Occipital lobe (tissue), 2 donors: ENCODE measurements around the gene TACC2. TPM values are rescaled to one million over a fixed set of nuclear protein-coding genes. Genes with fewer than 3 reads are reported as not detected.
"Not testable (repeated sequence)": the region's sequence is repeated elsewhere in the genome, so short reads cannot be mapped to it uniquely, and the experiment has no call there.

Source experiments
- DNase-seq: peaks from one replicate; lab custom pipeline; 2025; lab: John Stamatoyannopoulos, UW
- total RNA-seq: library from RNA; depleted of rRNA; stranded (reverse); fragments of >200 nt; gene quantifications from one replicate; pipeline ENCODE4 v1.2.3, GENCODE V29; 2014

Gene TACC2
- total RNA-seq, 1 donor from 2014 or later = 16.1 TPM

GRCh38 chr10:122022276-122022675 is 33.3 kb downstream of the TACC2 start:
- DNase-seq = no peak

DNA sequence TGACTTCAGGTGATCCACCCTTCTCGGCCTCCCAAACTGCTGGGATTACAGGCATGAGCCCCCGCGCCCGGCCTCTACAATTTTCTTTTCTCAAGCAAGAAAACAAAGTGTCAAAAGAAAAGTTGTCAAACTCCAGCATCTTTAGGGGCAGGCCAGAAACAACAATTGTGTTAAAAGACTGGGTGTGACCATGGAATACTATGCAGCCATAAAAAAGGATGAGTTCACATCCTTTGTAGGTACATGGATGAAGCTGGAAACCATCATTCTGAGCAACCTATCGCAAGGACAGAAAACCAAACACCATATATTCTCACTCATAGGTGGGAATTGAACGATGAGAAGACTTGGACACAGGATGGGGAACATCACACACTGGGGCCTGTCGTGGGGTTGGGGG is 34.3 kb downstream of the TACC2 start:
- not testable (repeated sequence) for DNase-seq

- no peak for DNase-seq
Observed at GRCh38 chr10:122029499-122030199, 40.7 kb downstream of the TACC2 start.

GRCh38 chr10:122030200-122030552 is 41.2 kb downstream of the TACC2 start:
- no peak for DNase-seq

- no peak for DNase-seq
Observed at GRCh38 chr10:122033224-122033926, 44.4 kb downstream of the TACC2 start.

DNA sequence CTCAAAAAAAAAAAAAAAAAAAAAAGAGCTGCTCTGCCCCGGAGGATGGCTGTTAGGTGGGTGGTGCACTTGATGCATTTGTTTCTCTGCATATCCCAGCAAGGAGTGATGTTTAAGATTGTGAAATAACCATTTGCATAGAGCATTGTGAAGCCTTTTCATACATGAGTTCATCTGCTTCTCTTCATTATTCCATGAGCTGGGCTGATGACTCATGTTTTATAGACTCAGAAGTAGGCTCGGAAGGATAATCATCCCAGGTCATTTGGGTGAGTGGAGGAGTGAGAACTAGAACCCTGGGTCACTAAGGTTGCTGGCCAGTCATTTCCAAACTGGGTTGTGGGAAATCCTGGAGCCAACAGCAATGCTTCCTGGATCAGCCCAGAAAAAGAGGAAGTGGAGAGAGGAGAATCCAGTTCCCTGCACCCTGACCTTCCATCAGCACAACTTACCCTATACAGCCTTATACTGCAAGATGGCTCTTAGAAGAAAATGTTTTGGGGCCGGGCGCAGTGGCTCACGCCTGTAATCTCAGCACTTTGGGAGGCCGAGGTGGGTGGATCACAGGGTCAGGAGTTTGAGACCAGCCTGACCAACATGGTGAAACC is 45.3 kb downstream of the TACC2 start:
- DNase-seq = no peak

- no peak for DNase-seq
Observed at GRCh38 chr10:122040786-122041185, 51.8 kb downstream of the TACC2 start.

DNA sequence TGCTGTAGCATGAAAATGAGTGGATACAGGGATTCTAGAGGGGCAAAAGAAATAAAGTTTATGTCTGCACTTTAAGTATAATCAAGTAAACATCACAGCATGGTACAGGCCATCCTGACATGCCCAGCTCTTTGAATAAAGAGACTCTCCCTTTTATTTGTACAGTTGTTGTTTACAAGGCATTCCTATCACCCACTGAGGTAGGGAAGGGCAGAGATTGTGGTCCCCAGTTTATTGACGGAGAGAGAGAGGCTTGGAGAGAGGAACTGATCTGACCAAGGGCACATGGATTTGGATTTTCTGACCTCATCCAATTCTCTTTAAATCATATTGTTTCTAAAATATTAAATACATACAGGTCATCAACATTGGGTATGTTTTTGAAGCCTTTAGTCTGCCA is 53.9 kb downstream of the TACC2 start:
- no peak for DNase-seq

GRCh38 chr10:122044045-122044661 is 55.2 kb downstream of the TACC2 start:
- no peak for DNase-seq

- DNase-seq = no peak
Observed at GRCh38 chr10:122044713-122045112, 55.8 kb downstream of the TACC2 start.

DNA sequence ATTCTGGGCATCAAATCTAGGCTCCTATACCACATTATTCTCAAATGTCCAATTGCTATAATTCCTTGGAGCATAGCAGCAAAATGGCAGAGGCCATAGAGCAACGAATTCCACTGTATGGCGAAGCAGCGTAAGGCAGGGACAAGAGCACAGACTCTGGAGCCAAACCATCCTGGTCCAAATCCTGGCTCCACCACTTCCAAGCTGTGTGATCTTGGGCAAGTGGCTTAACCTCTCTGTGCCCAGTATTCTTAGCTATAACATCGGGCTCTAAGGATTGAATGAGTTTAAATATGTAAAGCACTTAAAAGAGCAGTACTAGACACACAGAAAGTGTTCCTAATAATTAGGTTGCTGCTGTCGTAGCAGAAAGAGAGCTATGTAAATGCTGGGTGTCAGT is 56.2 kb downstream of the TACC2 start:
- no peak for DNase-seq

GRCh38 chr10:122047560-122047959 is 58.6 kb downstream of the TACC2 start:
- no peak for DNase-seq

DNA sequence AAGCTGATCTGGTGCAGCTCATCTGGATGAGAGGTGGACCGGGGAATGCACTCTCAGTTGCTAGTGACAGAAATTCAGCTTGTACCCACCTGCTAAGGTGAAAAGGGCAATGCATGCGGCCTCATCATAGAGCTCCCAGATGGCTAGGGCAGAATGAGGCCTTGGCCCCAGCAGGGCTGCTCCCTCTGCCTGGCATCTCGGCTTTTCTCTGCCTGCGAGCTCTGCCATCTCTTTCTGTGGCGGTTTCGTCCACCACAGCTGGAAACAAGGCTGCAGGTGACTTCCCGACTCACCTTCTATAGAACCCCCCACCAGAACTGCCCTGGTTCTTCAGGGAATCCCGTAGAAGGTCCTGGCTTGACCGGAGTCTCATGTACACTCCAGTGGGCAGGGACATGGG is 60.1 kb downstream of the TACC2 start:
- no peak for DNase-seq

- no peak for DNase-seq
Observed at GRCh38 chr10:122050311-122050710, 61.3 kb downstream of the TACC2 start.

GRCh38 chr10:122050811-122051210 is 61.8 kb downstream of the TACC2 start:
- DNase-seq = no peak

DNA sequence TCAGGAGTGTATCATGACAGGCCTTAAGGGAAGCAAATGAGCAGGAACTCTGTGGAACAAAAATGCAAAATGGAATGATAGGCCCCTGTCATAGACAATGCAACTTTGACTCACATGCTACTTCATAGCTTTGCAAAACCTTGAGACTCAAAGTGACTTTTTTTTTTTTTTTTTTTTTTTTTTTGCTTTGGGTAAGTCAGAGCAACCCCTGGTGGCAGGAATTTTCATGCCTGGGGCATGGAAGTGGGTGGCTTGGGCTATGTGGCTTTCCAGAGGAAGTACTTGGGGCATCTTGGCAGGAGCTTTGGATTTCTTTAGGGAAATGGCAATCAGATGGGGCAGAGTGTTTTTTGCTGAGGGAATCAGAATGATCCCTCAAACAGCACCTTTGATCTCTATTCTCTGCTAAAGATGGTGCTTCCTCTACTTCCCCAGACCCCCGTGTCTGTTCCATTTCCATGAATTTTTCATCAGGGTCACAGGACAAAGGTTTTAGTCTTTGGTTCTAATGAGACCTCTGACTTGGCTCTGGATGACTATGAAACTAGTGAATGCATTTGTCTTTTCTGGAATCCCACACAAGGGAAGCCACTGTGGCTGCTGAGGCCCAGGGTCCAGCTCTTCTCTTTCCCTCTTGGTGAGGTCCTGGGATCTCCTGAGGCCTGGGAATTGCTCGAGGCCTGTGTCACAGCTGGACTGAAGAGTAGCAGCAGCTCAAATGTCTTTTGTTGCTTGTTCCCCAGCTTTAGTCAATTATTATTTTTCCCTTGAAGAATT is 62.8 kb downstream of the TACC2 start:
- no peak for DNase-seq

- DNase-seq = no peak
Observed at GRCh38 chr10:122052701-122053100, 63.7 kb downstream of the TACC2 start.

DNA sequence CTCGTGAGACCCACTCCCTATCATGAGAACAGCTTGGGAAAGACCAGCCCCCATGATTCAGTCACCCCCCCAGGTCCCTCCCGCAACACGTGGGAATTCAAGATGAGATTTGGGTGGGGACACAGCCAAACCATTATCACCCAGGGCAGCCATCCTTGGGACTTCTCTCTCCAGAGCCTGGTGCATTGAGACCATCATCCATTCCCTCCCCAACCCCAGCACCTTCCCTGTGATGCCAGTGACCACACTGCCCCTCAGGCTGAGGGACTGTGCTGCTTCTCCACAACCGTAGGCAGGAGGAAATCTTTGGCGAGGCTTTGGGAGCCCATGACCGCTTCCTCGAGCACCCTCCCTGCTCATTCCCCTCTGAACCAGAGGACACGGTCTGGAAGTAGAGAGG is 64.4 kb downstream of the TACC2 start:
- no peak for DNase-seq

DNA sequence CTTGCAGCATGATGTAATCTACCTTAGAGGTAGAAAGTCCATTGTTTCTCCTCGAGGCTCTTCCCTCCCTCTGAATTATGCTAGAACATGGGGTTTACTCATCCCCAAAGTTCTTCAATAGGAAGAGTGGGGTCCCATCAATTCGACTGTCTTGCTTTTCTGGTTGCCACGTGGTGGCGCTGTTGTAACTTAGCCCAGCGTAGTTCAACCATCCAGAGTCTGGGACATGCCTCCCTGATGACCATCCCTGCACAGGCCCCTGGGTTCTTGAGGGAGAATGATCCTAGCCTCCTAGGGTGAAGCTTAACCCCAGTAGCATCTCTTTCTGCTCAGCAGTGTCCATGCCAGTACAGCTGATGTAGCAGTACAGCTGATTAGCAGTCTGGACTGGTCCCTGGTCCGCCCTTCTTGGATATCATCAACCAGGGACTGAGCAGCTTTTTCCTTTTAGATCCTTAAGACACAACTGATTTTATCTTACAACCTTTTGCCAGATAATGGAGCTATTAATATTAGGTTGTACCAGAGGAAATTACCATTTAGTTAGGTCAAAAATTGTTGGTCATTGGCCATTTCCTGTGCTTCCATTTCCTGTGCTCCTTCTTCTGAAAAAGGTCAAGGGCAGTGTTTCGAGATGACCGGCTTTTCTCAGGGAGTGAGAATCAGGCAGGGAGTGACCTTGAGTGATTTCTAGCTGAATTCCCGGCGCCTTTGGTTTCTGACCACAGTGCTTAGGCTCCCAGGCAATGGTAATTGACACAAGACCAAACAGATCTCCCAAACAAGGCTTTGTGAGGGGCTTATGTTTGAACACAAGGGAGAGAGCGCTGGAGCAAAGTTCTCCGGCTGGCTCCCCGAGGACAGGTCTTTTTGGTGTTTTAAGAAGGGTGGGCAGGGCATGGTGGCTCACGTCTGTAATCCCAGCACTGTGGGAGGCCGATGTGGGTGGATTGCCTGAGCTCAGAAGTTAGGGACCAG is 65.4 kb downstream of the TACC2 start:
- DNase-seq = no peak

- DNase-seq = no peak
Observed at GRCh38 chr10:122055252-122055651, 66.3 kb downstream of the TACC2 start.
